H9 (cell line): ENCODE data around the gene JUNB. TPM values are rescaled to one million over a fixed set of nuclear protein-coding genes. Genes with fewer than 3 reads are reported as not detected.
A peak's percentile ranks its signal among the peaks of the same experiment; 100 is the strongest.

ENCODE experiments used
- DNase-seq: peaks from one replicate; pipeline ENCODE4 v3.0.0-alpha.2; 2017
- H2AFZ ChIP-seq: one replicate; pipeline ENCODE4 v1.6.1; 2013; ENCODE audit warnings: mild to moderate bottlenecking, low read length, control low read depth, moderate library complexity
- H2AK5ac ChIP-seq: 2 replicates; pipeline ENCODE4 v1.6.1; 2013; ENCODE audit warnings: low read length, control low read depth, mixed read lengths; ENCODE audit not compliant: insufficient read length
- H2BK120ac ChIP-seq: one replicate; pipeline ENCODE4 v1.6.1; 2013; ENCODE audit warnings: low read depth, mild to moderate bottlenecking, low read length, control low read depth, inconsistent platforms; ENCODE audit not compliant: poor library complexity, severe bottlenecking
- H2BK12ac ChIP-seq: 2 replicates; pipeline ENCODE4 v1.6.1; 2013; ENCODE audit warnings: low read length, control low read depth, mixed read lengths, low read depth; ENCODE audit not compliant: insufficient read length
- H2BK15ac ChIP-seq: 2 replicates; pipeline ENCODE4 v1.6.1; 2013; ENCODE audit warnings: low read depth, low read length, control low read depth
- H2BK20ac ChIP-seq: one replicate; pipeline ENCODE4 v1.6.1; 2013; ENCODE audit warnings: low read depth, mild to moderate bottlenecking, low read length, control low read depth, inconsistent platforms; ENCODE audit not compliant: poor library complexity, severe bottlenecking
- H2BK5ac ChIP-seq: 2 replicates; pipeline ENCODE4 v1.6.1; 2013; ENCODE audit warnings: low read length, control low read depth, mixed read lengths; ENCODE audit not compliant: insufficient read length
- H3K14ac ChIP-seq: 2 replicates; pipeline ENCODE4 v1.6.1; 2013; ENCODE audit warnings: low read length, control low read depth; ENCODE audit not compliant: insufficient read depth
- H3K18ac ChIP-seq: 2 replicates; pipeline ENCODE4 v1.6.1; 2013; ENCODE audit warnings: low read depth, mild to moderate bottlenecking, mixed read lengths, low read length, control low read depth; ENCODE audit not compliant: insufficient read length
- H3K23ac ChIP-seq: 2 replicates; pipeline ENCODE4 v1.6.1; 2013; ENCODE audit warnings: low read length, control low read depth, mixed read lengths, low read depth; ENCODE audit not compliant: insufficient read length
- H3K23me2 ChIP-seq: 2 replicates; pipeline ENCODE4 v1.6.1; 2013; ENCODE audit warnings: low read depth, mild to moderate bottlenecking, mixed read lengths, low read length, control low read depth; ENCODE audit not compliant: insufficient read length, poor library complexity, severe bottlenecking
- H3K27ac ChIP-seq: 2 replicates; pipeline ENCODE4 v1.5.1; 2013; ENCODE audit warnings: low read length, control low read depth, mixed read lengths, low read depth; ENCODE audit not compliant: insufficient read length
- H3K27me3 ChIP-seq: 2 replicates; pipeline ENCODE4 v1.6.1; 2013; ENCODE audit warnings: low read length, control low read depth, inconsistent platforms; ENCODE audit not compliant: insufficient read depth
- H3K4ac ChIP-seq: 2 replicates; pipeline ENCODE4 v1.6.1; 2013; ENCODE audit warnings: low read depth, mild to moderate bottlenecking, control low read depth, inconsistent platforms, low read length, moderate library complexity
- H3K4me1 ChIP-seq: 2 replicates; pipeline ENCODE4 v1.6.1; 2013; ENCODE audit warnings: low read length, control low read depth, inconsistent platforms; ENCODE audit not compliant: insufficient read depth
- H3K4me2 ChIP-seq: 2 replicates; pipeline ENCODE4 v1.6.1; 2013; ENCODE audit warnings: low read length, control low read depth, mixed read lengths; ENCODE audit not compliant: insufficient read length, insufficient read depth
- H3K56ac ChIP-seq: 2 replicates; pipeline ENCODE4 v1.6.1; 2013; ENCODE audit warnings: low read depth, mild to moderate bottlenecking, mixed read lengths, low read length, control low read depth; ENCODE audit not compliant: insufficient read length
- H3K79me1 ChIP-seq: 2 replicates; pipeline ENCODE4 v1.6.1; 2013; ENCODE audit warnings: low read depth, mild to moderate bottlenecking, moderate library complexity, low read length, control low read depth, inconsistent platforms; ENCODE audit not compliant: insufficient read depth, poor library complexity, severe bottlenecking
- H3K79me2 ChIP-seq: 2 replicates; pipeline ENCODE4 v1.6.1; 2013; ENCODE audit warnings: low read length, control low read depth, inconsistent platforms; ENCODE audit not compliant: insufficient read depth
- H3K9ac ChIP-seq: 2 replicates; pipeline ENCODE4 v1.6.1; 2013; ENCODE audit warnings: low read length, control low read depth, mixed read lengths; ENCODE audit not compliant: insufficient read length; ENCODE audit errors: extremely low read depth
- H3K9me3 ChIP-seq: one replicate; pipeline ENCODE4 v1.6.1; 2013; ENCODE audit warnings: low read depth, low read length, inconsistent platforms; ENCODE audit not compliant: control insufficient read depth
- H3T11ph ChIP-seq: one replicate; pipeline ENCODE4 v1.6.1; 2013; ENCODE audit warnings: mild to moderate bottlenecking, low read length, control low read depth, inconsistent platforms
- H4K20me1 ChIP-seq: one replicate; pipeline ENCODE4 v1.6.1; 2013; ENCODE audit not compliant: control insufficient read depth, insufficient read length, insufficient read depth
- H4K5ac ChIP-seq: 2 replicates; pipeline ENCODE4 v1.6.1; 2013; ENCODE audit warnings: low read depth, mild to moderate bottlenecking, mixed read lengths, low read length, control low read depth; ENCODE audit not compliant: insufficient read length
- H4K8ac ChIP-seq: replicated peaks from 2 replicates; pipeline ENCODE4 v1.6.1; 2013; ENCODE audit warnings: low read length, control low read depth, mixed read lengths, low read depth; ENCODE audit not compliant: insufficient read length
- H4K91ac ChIP-seq: 2 replicates; pipeline ENCODE4 v1.6.1; 2013; ENCODE audit warnings: low read depth, mild to moderate bottlenecking, moderate library complexity, mixed read lengths, low read length, control low read depth; ENCODE audit not compliant: insufficient read length
- H3K27ac Mint-ChIP-seq, 3 experiments: 2 replicates in 2 of 3; 3 replicates in 1 of 3; pipeline ENCODE4 v1.8.0; 2020 to 2021; ENCODE audit warnings: mixed read lengths in 3 of 3, mild to moderate bottlenecking in 1 of 3, moderate library complexity in 1 of 3
- H3K27me3 Mint-ChIP-seq: 2 replicates; pipeline ENCODE4 v1.8.0; 2021; ENCODE audit warnings: low read depth, mild to moderate bottlenecking, moderate library complexity, mixed read lengths
- H3K36me3 Mint-ChIP-seq, 3 experiments: 2 replicates in 2 of 3; 3 replicates in 1 of 3; pipeline ENCODE4 v1.8.0; 2020 to 2021; ENCODE audit warnings: low read depth in 3 of 3, mixed read lengths in 3 of 3; ENCODE audit not compliant: insufficient read depth in 1 of 3
- H3K4me1 Mint-ChIP-seq, 2 experiments: 2 replicates each; pipeline ENCODE4 v1.8.0; 2020; ENCODE audit warnings: mixed read lengths in 2 of 2
- H3K4me3 Mint-ChIP-seq, 2 experiments: 2 replicates in 1 of 2; 3 replicates in 1 of 2; pipeline ENCODE4 v1.8.0; 2020 to 2021; ENCODE audit warnings: mild to moderate bottlenecking in 2 of 2, mixed read lengths in 2 of 2, moderate library complexity in 1 of 2
- H3K9me3 Mint-ChIP-seq, 2 experiments: 2 replicates in 1 of 2; 3 replicates in 1 of 2; pipeline ENCODE4 v1.8.0; 2020; ENCODE audit warnings: mild to moderate bottlenecking in 2 of 2, mixed read lengths in 2 of 2, moderate library complexity in 1 of 2
- CTCF ChIP-seq: fragments of 200-600 bp; sonication (generic); conservative IDR thresholded peaks from 3 replicates; pipeline ENCODE4 v1.8.0; 2021; ENCODE audit warnings: antibody characterized with exemption, mild to moderate bottlenecking
- WGBS: extraction: QIAGEN DNeasy Blood & Tissue Kit; methylation state at CpG from one replicate; pipeline ENCODE4 v1.1.7; 2013; ENCODE audit warnings: missing lambda C conversion rate, low lambda C conversion rate, mixed read lengths; ENCODE audit not compliant: insufficient read length; ENCODE audit errors: extremely low coverage; 5-methylcytosine and 5-hydroxymethylcytosine counted together
- total RNA-seq: library from RNA; stranded (reverse); gene quantifications from 2 replicates; pipeline ENCODE4 v1.2.1, GENCODE V29; 2021

Gene JUNB
- total RNA-seq, 1 experiment from 2014 or later, result 15.9 TPM

- no peaks in the 10 kb centered on the region for H3K9me3 ChIP-seq
- no peak overlapping the region for H3T11ph ChIP-seq
- Mint-ChIP-seq H3K27ac (no peak overlapping the region), H3K36me3 (peaks cover 0 to 13% (median 10%) of the 10 kb centered on the region in 3 experiments; a peak in 5 of 7 replicates), H3K4me3 (peak overlapping the region; percentile 85 to 87), H3K4me1 (peaks cover 40 to 41% of the 10 kb centered on the region in 2 experiments), H3K9me3 (no peaks in the 10 kb centered on the region), H3K27me3 (peaks cover 8% of the 10 kb centered on the region)
- no peak overlapping the region for H2BK15ac ChIP-seq
- H3K23me2 ChIP-seq, result peaks cover 37% of the 10 kb centered on the region
- no peak overlapping the region for H3K27ac ChIP-seq
- H4K91ac ChIP-seq, result no peak overlapping the region
- no peak overlapping the region for H3K56ac ChIP-seq
- no peaks in the 10 kb centered on the region for H3K79me2 ChIP-seq
- H2AK5ac ChIP-seq, result no peak overlapping the region
- H2BK5ac ChIP-seq, result no peak overlapping the region
- TF ChIP-seq CTCF, result no peak
- H3K4me1 ChIP-seq, result peaks cover 2% of the 10 kb centered on the region; the same call in 1 of the 2 replicates
- no peaks in the 10 kb centered on the region for H4K20me1 ChIP-seq
- no peaks in the 10 kb centered on the region; the same call in 1 of the 2 replicates for H3K27me3 ChIP-seq
- no peak overlapping the region for H2AFZ ChIP-seq
- H3K14ac ChIP-seq, result peak overlapping the region; percentile 92; the same call in 1 of the 2 replicates
- H3K4ac ChIP-seq, result no peak overlapping the region
- WGBS, result no CpG with 5 or more reads among the region's 22 CpGs
- no peak for DNase-seq
- no peaks in the 10 kb centered on the region for H3K79me1 ChIP-seq
- H3K23ac ChIP-seq, result no peak overlapping the region
- H3K18ac ChIP-seq, result peak overlapping the region; percentile 82
- no peak overlapping the region for H4K8ac ChIP-seq
- H4K5ac ChIP-seq, result no peak overlapping the region
- no peak overlapping the region for H2BK12ac ChIP-seq
- no peak overlapping the region for H2BK20ac ChIP-seq
- H2BK120ac ChIP-seq, result no peak overlapping the region
- peak overlapping the region; percentile 48 for H3K4me2 ChIP-seq
- H3K9ac ChIP-seq, result peak overlapping the region; percentile 59
Observed at GRCh38 chr19:12792853-12793289, 1.6 kb downstream of the JUNB start.
